B cell (primary cell): Measurements from ENCODE around the gene BRSK2.

Experiments used
- CTCF ChIP-seq: fragments of 200-600 bp; IDR thresholded peaks from one replicate; pipeline ENCODE4 v1.8.0; 2022; ENCODE audit warnings: antibody characterized with exemption, mild to moderate bottlenecking
- EZH2 ChIP-seq: IDR thresholded peaks from 2 replicates; pipeline ENCODE4 v1.6.1; 2012; ENCODE audit warnings: borderline replicate concordance, low read depth, mild to moderate bottlenecking, moderate library complexity, low read length; ENCODE audit not compliant: insufficient read depth, poor library complexity, severe bottlenecking

- no peak for TF ChIP-seq CTCF
- no peak for TF ChIP-seq EZH2
Observed at GRCh38 chr11:1472180-1473005, 82.7 kb downstream of the BRSK2 start.
